ENCODE data around the gene DOCK1. TPM values are rescaled to one million over a fixed set of nuclear protein-coding genes. Genes with fewer than 3 reads are reported as not detected.

The DOCK1 gene
- total RNA-seq, 2 donors from 2014 or later, result 34.3 to 44.1 TPM

- intact Hi-C loops (cut with DNase I), result no loop called here
- TF ChIP-seq POLR2A (IDR thresholded peaks at IDR 0.05) (no peak), CTCF (IDR thresholded peaks at IDR 0.05) (no peak)
- Histone ChIP-seq H3K27ac (no peak overlapping the region), H3K36me3 (replicated peaks in 1 of 2; ENCODE audit: insufficient read depth in 1 of 2, low read depth in 2 of 2) (peaks cover 0 to 6% of the 10 kb centered on the region in 2 donors), H3K27me3 (no peaks in the 10 kb centered on the region), H3K4me3 (no peak overlapping the region), H3K4me1 (no peaks in the 10 kb centered on the region), H3K9me3 (no peaks in the 10 kb centered on the region)
- 93 to 97% methylated on average over 7 of the region's 7 CpGs for WGBS, 2 donors
- no peak for DNase-seq
- no peak for ATAC-seq
These were observed 227.2 kb downstream of the DOCK1 start for GRCh38 chr10:127132451-127132850.

- H3K9me3 ChIP-seq, result no peaks in the 10 kb centered on the region
- no peak overlapping the region for H3K27ac ChIP-seq
- 91 to 92% methylated on average over 1 of the region's 1 CpG for WGBS, 2 donors
- no peaks in the 10 kb centered on the region for H3K27me3 ChIP-seq
- H3K4me1 ChIP-seq, result no peaks in the 10 kb centered on the region
- DNase-seq (no peak), ATAC-seq (no peak)
- peaks cover 0 to 6% of the 10 kb centered on the region in 2 donors for H3K36me3 ChIP-seq (replicated peaks in 1 of 2; ENCODE audit: insufficient read depth in 1 of 2, low read depth in 2 of 2)
- no peak overlapping the region for H3K4me3 ChIP-seq
- no peak for TF ChIP-seq POLR2A (IDR thresholded peaks at IDR 0.05)
- no peak for TF ChIP-seq CTCF (IDR thresholded peaks at IDR 0.05)
- intact Hi-C loops (cut with DNase I), result no loop called here
These were observed 228.0 kb downstream of the DOCK1 start for GRCh38 chr10:127133225-127133624.

- intact Hi-C loops (cut with DNase I), result no loop called here
- 69 to 75% methylated on average over 2 of the region's 2 CpGs for WGBS, 2 donors
- TF ChIP-seq CTCF (IDR thresholded peaks at IDR 0.05) (no peak), POLR2A (IDR thresholded peaks at IDR 0.05) (no peak)
- Histone ChIP-seq H3K4me1 (no peaks in the 10 kb centered on the region), H3K27ac (no peak overlapping the region), H3K9me3 (no peaks in the 10 kb centered on the region), H3K4me3 (no peak overlapping the region), H3K27me3 (no peaks in the 10 kb centered on the region), H3K36me3 (replicated peaks in 1 of 2; ENCODE audit: insufficient read depth in 1 of 2, low read depth in 2 of 2) (peaks cover 0 to 6% of the 10 kb centered on the region in 2 donors)
- ATAC-seq (no peak), DNase-seq (no peak)
These were observed 228.7 kb downstream of the DOCK1 start for GRCh38 chr10:127133672-127134500.

GRCh38 chr10:127135844-127136577, 230.8 kb downstream of the DOCK1 start:
- H3K9me3 ChIP-seq, result no peaks in the 10 kb centered on the region
- H3K27me3 ChIP-seq, result no peaks in the 10 kb centered on the region
- intact Hi-C loops (cut with DNase I), result no loop called here
- H3K4me3 ChIP-seq, result no peak overlapping the region
- H3K27ac ChIP-seq, result no peak overlapping the region
- DNase-seq (no peak), ATAC-seq (no peak)
- 63 to 70% methylated on average over 6 of the region's 6 CpGs for WGBS, 2 donors
- TF ChIP-seq CTCF (IDR thresholded peaks at IDR 0.05) (no peak), POLR2A (IDR thresholded peaks at IDR 0.05) (no peak)
- no peaks in the 10 kb centered on the region for H3K36me3 ChIP-seq (replicated peaks in 1 of 2; ENCODE audit: insufficient read depth in 1 of 2, low read depth in 2 of 2)
- no peaks in the 10 kb centered on the region for H3K4me1 ChIP-seq
